Measurements from ENCODE around the gene INTS14. TPM values are rescaled to one million over a fixed set of nuclear protein-coding genes. Genes with fewer than 3 reads are reported as not detected.

INTS14 gene
- total RNA-seq, 1 donor from 2014 or later, result 49.5 TPM

GRCh38 chr15:65626856-65627255 lies 15.9 kb upstream of the INTS14 start:
- TF ChIP-seq CTCF (IDR thresholded peaks at IDR 0.05; ENCODE audit: partially characterized antibody, unreplicated experiment), result no peak
- Mint-ChIP-seq H3K27me3 (ENCODE audit: unreplicated experiment) (no peaks in the 10 kb centered on the region), H3K4me3 (ENCODE audit: unreplicated experiment) (no peak overlapping the region), H3K36me3 (ENCODE audit: unreplicated experiment) (peaks cover 7% of the 10 kb centered on the region), H3K4me1 (ENCODE audit: low read depth, unreplicated experiment) (no peaks in the 10 kb centered on the region), H3K27ac (ENCODE audit: unreplicated experiment) (no peak overlapping the region), H3K9me3 (ENCODE audit: unreplicated experiment) (no peaks in the 10 kb centered on the region)
- no peak for DNase-seq

DNA sequence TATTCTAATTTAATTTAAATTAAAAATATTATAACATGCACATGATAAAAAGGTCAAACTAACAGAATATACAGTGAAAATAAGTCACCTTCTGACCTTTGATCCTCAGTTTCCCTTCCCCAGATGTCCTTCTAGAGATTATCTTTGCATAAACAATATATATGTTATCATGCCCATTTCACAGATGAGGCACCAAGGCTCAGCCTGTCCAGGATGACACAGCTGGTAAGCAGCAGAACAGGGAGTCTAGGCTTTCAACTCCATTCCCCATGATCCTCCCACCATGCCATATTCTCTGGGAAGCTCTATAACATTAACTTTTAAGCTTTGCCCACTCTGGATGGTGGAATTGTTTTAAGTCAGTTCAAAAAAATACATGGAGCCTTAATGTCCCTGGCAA lies 12.2 kb upstream of the INTS14 start:
- H3K27me3 Mint-ChIP-seq (ENCODE audit: unreplicated experiment), result no peaks in the 10 kb centered on the region

GRCh38 chr15:65621638-65622037 lies 10.7 kb upstream of the INTS14 start, which contains the start of gene SLC24A1:
SLC24A1 (plus strand) TSS chr15:65621938; CDS start chr15:65624081, 2,143 bp downstream.
- TF ChIP-seq CTCF (IDR thresholded peaks at IDR 0.05; ENCODE audit: partially characterized antibody, unreplicated experiment), result no peak
- no peaks in the 10 kb centered on the region for H3K9me3 Mint-ChIP-seq (ENCODE audit: unreplicated experiment)
- H3K4me1 Mint-ChIP-seq (ENCODE audit: low read depth, unreplicated experiment), result peaks cover 4% of the 10 kb centered on the region
- H3K4me3 Mint-ChIP-seq (ENCODE audit: unreplicated experiment), result no peak within 1 kb of the TSS
- H3K27ac Mint-ChIP-seq (ENCODE audit: unreplicated experiment), result no peak within 1 kb of the TSS
- H3K36me3 Mint-ChIP-seq (ENCODE audit: unreplicated experiment), result peaks cover 7% of the 10 kb centered on the region
- DNase-seq, result no peak
- H3K27me3 Mint-ChIP-seq (ENCODE audit: unreplicated experiment), result no peaks in the 10 kb centered on the region

More for the DNA sequence above, 12.2 kb upstream of the INTS14 start:
- H3K27ac Mint-ChIP-seq (ENCODE audit: unreplicated experiment), result no peak overlapping the region
- H3K4me1 Mint-ChIP-seq (ENCODE audit: low read depth, unreplicated experiment), result peaks cover 4% of the 10 kb centered on the region
- TF ChIP-seq CTCF (IDR thresholded peaks at IDR 0.05; ENCODE audit: partially characterized antibody, unreplicated experiment), result no peak
- no peak overlapping the region for H3K4me3 Mint-ChIP-seq (ENCODE audit: unreplicated experiment)
- H3K9me3 Mint-ChIP-seq (ENCODE audit: unreplicated experiment), result no peaks in the 10 kb centered on the region
- peaks cover 7% of the 10 kb centered on the region for H3K36me3 Mint-ChIP-seq (ENCODE audit: unreplicated experiment)
- DNase-seq, result no peak

- H3K27ac Mint-ChIP-seq (ENCODE audit: unreplicated experiment), result no peak overlapping the region
- peaks cover 4% of the 10 kb centered on the region for H3K4me1 Mint-ChIP-seq (ENCODE audit: low read depth, unreplicated experiment)
- TF ChIP-seq CTCF (IDR thresholded peaks at IDR 0.05; ENCODE audit: partially characterized antibody, unreplicated experiment), result no peak
These were observed 9.9 kb upstream of the INTS14 start for GRCh38 chr15:65620833-65621232.

DNA sequence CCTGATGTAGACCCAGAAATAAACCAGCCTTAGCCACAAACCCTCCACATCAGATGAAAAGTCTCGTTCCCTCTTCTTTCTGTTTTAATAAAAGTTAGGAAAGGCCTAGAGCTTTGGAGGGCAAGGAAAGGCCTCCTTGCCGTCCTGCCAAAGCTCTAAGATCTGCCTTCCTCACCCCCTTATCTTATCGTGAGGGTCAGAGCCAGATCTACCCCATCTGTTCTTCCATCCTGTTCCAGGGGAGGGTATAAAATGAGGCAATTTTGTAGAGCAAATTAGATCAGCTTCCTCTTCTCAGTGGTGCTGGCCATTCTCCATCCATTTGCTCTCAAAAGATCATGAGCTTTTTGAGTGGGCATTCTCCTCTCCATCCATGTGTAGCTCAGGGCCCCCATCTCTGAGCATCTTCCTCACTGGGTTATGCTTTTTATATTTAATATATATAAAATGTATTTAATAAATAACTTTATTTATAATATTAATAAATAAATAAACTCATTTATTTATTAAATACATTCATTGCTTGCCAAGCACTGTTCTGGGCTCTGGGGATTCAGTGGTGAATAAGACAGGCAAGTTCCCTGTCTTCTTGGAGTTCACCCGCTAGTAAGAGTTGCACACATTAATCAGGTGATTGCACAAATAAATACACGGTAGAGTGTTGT lies 8.8 kb upstream of the INTS14 start:
- Mint-ChIP-seq H3K27ac (ENCODE audit: unreplicated experiment) (peak overlapping the region; percentile 4), H3K4me3 (ENCODE audit: unreplicated experiment) (peak overlapping the region; percentile 6), H3K27me3 (ENCODE audit: unreplicated experiment) (no peaks in the 10 kb centered on the region), H3K9me3 (ENCODE audit: unreplicated experiment) (no peaks in the 10 kb centered on the region), H3K36me3 (ENCODE audit: unreplicated experiment) (peaks cover 7% of the 10 kb centered on the region), H3K4me1 (ENCODE audit: low read depth, unreplicated experiment) (peaks cover 4% of the 10 kb centered on the region)
- DNase-seq, result no peak
- no peak for TF ChIP-seq CTCF (IDR thresholded peaks at IDR 0.05; ENCODE audit: partially characterized antibody, unreplicated experiment)

More at GRCh38 chr15:65620833-65621232, 9.9 kb upstream of the INTS14 start:
- H3K9me3 Mint-ChIP-seq (ENCODE audit: unreplicated experiment), result no peaks in the 10 kb centered on the region
- no peak overlapping the region for H3K4me3 Mint-ChIP-seq (ENCODE audit: unreplicated experiment)
- no peak for DNase-seq
- H3K36me3 Mint-ChIP-seq (ENCODE audit: unreplicated experiment), result peaks cover 7% of the 10 kb centered on the region
- no peaks in the 10 kb centered on the region for H3K27me3 Mint-ChIP-seq (ENCODE audit: unreplicated experiment)

Measured in glutamatergic neuron (in vitro differentiated cells).